Peyer's patch (tissue), 4 donors: ENCODE results near the gene ATP5PO.

Experiments used
- POLR2A ChIP-seq, 2 donors: fragments of 450-650 bp; IDR thresholded peaks; one replicate each; pipeline ENCODE4 v1.5.1; 2017; ENCODE audit warnings: antibody characterized with exemption in 2 of 2, mild to moderate bottlenecking in 2 of 2, moderate library complexity in 2 of 2
- TF ChIP-seq, protein P1 (sequence below), 6 experiments: fragments of 450-650 bp in 4 of 6; fragments of 200-600 bp in 2 of 6; sonication (generic) in 1 of 6; IDR thresholded peaks; one replicate each; pipeline ENCODE4 v1.5.1; 2017 to 2019; ENCODE audit warnings: antibody characterized with exemption in 6 of 6, mild to moderate bottlenecking in 3 of 6, moderate library complexity in 1 of 6

- TF ChIP-seq, protein P1, sequence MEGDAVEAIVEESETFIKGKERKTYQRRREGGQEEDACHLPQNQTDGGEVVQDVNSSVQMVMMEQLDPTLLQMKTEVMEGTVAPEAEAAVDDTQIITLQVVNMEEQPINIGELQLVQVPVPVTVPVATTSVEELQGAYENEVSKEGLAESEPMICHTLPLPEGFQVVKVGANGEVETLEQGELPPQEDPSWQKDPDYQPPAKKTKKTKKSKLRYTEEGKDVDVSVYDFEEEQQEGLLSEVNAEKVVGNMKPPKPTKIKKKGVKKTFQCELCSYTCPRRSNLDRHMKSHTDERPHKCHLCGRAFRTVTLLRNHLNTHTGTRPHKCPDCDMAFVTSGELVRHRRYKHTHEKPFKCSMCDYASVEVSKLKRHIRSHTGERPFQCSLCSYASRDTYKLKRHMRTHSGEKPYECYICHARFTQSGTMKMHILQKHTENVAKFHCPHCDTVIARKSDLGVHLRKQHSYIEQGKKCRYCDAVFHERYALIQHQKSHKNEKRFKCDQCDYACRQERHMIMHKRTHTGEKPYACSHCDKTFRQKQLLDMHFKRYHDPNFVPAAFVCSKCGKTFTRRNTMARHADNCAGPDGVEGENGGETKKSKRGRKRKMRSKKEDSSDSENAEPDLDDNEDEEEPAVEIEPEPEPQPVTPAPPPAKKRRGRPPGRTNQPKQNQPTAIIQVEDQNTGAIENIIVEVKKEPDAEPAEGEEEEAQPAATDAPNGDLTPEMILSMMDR (IDR thresholded peaks at IDR 0.05) = no peak
- TF ChIP-seq POLR2A (IDR thresholded peaks at IDR 0.05) = no peak
These were observed 40.4 kb downstream of the ATP5PO start for GRCh38 chr21:33875026-33875695.
